ENCODE measurements around the gene IFI27.

- TF ChIP-seq ATF2 (tag by site-specific recombination; IDR thresholded peaks at IDR 0.05; ENCODE audit: low read depth) (no peak), ZBTB8A (tag by site-specific recombination; IDR thresholded peaks at IDR 0.05) (no peak), PBX3 (CRISPR knock-in tag; IDR thresholded peaks at IDR 0.05) (no peak), TSHZ1 (tag by site-specific recombination; IDR thresholded peaks at IDR 0.05; ENCODE audit: borderline replicate concordance) (no peak), TCF7L2 (IDR thresholded peaks at IDR 0.05; ENCODE audit: borderline replicate concordance, low read depth, low read length) (no peak), ZBTB11 (tag by site-specific recombination; conservative IDR thresholded peaks at IDR 0.05; ENCODE audit: low read depth) (no peak), REST (tag by site-specific recombination; IDR thresholded peaks at IDR 0.05) (no peak), IKZF3 (tag by site-specific recombination; IDR thresholded peaks at IDR 0.05) (no peak), ZNF121 (tag by site-specific recombination; IDR thresholded peaks at IDR 0.05) (no peak), KLF7 (tag by site-specific recombination; IDR thresholded peaks at IDR 0.05; ENCODE audit: borderline replicate concordance) (no peak), CTCF (tag by site-specific recombination; IDR thresholded peaks at IDR 0.05) (no peak), ZNF423 (tag by site-specific recombination; IDR thresholded peaks at IDR 0.05) (no peak), PATZ1 (tag by site-specific recombination; IDR thresholded peaks at IDR 0.05) (no peak)
Measured at GRCh38 chr14:94099006-94099405, 11.5 kb upstream of the IFI27 start.

Measured in HEK293 (cell line).